Kidney (tissue), 14 donors: ENCODE results near the gene MAML3. TPM values are rescaled to one million over a fixed set of nuclear protein-coding genes. Genes with fewer than 3 reads are reported as not detected.

Experiments
- DNase-seq, 5 donors: peaks; one replicate each; pipeline ENCODE4 v3.0.0-alpha.2; 2013 to 2020
- FAIRE-seq: peaks from 2 replicates; lab custom pipeline; 2012; peaks lifted over from hg19 to GRCh38; lab: Jason Lieb, UNC
- H3K27ac ChIP-seq, 2 donors: one replicate each; pipeline ENCODE4 v1.7.0; 2013; ENCODE audit warnings: low read depth in 2 of 2, low read length in 2 of 2, inconsistent platforms in 1 of 2
- H3K27me3 ChIP-seq: one replicate; pipeline ENCODE4 v1.7.1; 2013; ENCODE audit warnings: low read length, inconsistent platforms; ENCODE audit not compliant: control insufficient read depth, insufficient read depth
- H3K36me3 ChIP-seq, 3 donors: one replicate each; pipeline versions ENCODE4 v1.7.0 to v1.7.1; 2013; ENCODE audit warnings: low read length in 3 of 3, control low read depth in 1 of 3, inconsistent platforms in 1 of 3; ENCODE audit not compliant: insufficient read depth in 3 of 3, control insufficient read depth in 2 of 3
- H3K4me1 ChIP-seq, 3 donors: one replicate each; pipeline versions ENCODE4 v1.7.0 to v1.7.1; 2013; ENCODE audit warnings: low read length in 3 of 3, inconsistent platforms in 1 of 3, low read depth in 1 of 3; ENCODE audit not compliant: control insufficient read depth in 2 of 3, insufficient read depth in 2 of 3
- H3K4me3 ChIP-seq, 3 donors: one replicate each; pipeline versions ENCODE4 v1.7.0 to v1.8.1; 2013; ENCODE audit warnings: low read length in 3 of 3, control low read depth in 1 of 3, inconsistent platforms in 1 of 3
- H3K9ac ChIP-seq, 3 donors: one replicate each; pipeline versions ENCODE4 v1.7.0 to v1.7.1; 2013; ENCODE audit warnings: low read length in 3 of 3, control low read depth in 1 of 3, inconsistent platforms in 1 of 3
- H3K9me3 ChIP-seq, 3 donors: one replicate each; pipeline versions ENCODE4 v1.7.0 to v1.7.1; 2013; ENCODE audit warnings: low read length in 3 of 3, control low read depth in 1 of 3, inconsistent platforms in 1 of 3; ENCODE audit not compliant: control insufficient read depth in 2 of 3, insufficient read depth in 1 of 3
- CTCF ChIP-seq: IDR thresholded peaks from 3 replicates; pipeline ENCODE4 v1.5.1; 2012; ENCODE audit warnings: mild to moderate bottlenecking, moderate library complexity, borderline replicate concordance; ENCODE audit not compliant: insufficient read depth; ENCODE audit errors: extremely low read depth
- intact Hi-C: fragments of 100-400 bp; cut with DNase I; formaldehyde crosslinking; loops from one replicate; pipeline ENCODE4 v1.11.1; 2022
- polyA plus RNA-seq: library from polyadenylated mRNA; stranded (reverse); fragments of 350-450 nt; fragmentation: Illumina TruSeq; extraction: RNeasy Lipid Tissue Mini Kit (QIAGEN cat#74804); gene quantifications from one replicate; pipeline ENCODE4 v1.2.3, GENCODE V29; 2014; ENCODE audit warnings: low read depth, low replicate concordance; ENCODE audit not compliant: insufficient read depth
- total RNA-seq: library from RNA; stranded (reverse); fragmentation: NEBNext Ultra II Directional; extraction: Animal tissue kit (Norgen Biotek cat#: 25700); gene quantifications from one replicate; pipeline ENCODE4 v1.2.1, GENCODE V29; 2021
- donor health status: control.
- donor health status: control.
- donor health status: control.
- donor health status: control.
- donor health status: control.
- donor health status: DM: yes; HTN: yes; CAD: no.
- donor health status: Normal renal cell carcinoma (clear cell type).

The MAML3 gene
- total and polyA plus RNA-seq, 2 donors from 2014 or later: 1.4 to 10.4 TPM

GRCh38 chr4:139746431-139747171 is 407.4 kb downstream of the MAML3 start:
- H3K36me3 ChIP-seq: no peaks in the 10 kb centered on the region
- DNase-seq (peak in 4 of 5 donors; percentile 75 to 90 (median 82)), FAIRE-seq (no peak)
- no peaks in the 10 kb centered on the region for H3K27me3 ChIP-seq
- H3K4me3 ChIP-seq: no peak overlapping the region
- intact Hi-C loops: no loop called here
- no peak overlapping the region for H3K9ac ChIP-seq
- no peak for TF ChIP-seq CTCF
- H3K4me1 ChIP-seq: no peaks in the 10 kb centered on the region
- no peak overlapping the region for H3K27ac ChIP-seq
- no peaks in the 10 kb centered on the region for H3K9me3 ChIP-seq

- TF ChIP-seq CTCF: no peak
- FAIRE-seq: no peak
- H3K9ac ChIP-seq: no peak overlapping the region
- DNase-seq: no peak
- H3K36me3 ChIP-seq: no peaks in the 10 kb centered on the region
- intact Hi-C loops: no loop called here
- H3K4me3 ChIP-seq: no peak overlapping the region
- H3K27ac ChIP-seq: no peak overlapping the region
- H3K4me1 ChIP-seq: peaks cover 0 to 4% (median 3%) of the 10 kb centered on the region in 3 donors
- H3K9me3 ChIP-seq: no peaks in the 10 kb centered on the region
- H3K27me3 ChIP-seq: no peaks in the 10 kb centered on the region
These were observed 408.8 kb downstream of the MAML3 start for GRCh38 chr4:139745111-139745639.

- no peak for FAIRE-seq
- no peak for TF ChIP-seq CTCF
- Histone ChIP-seq H3K4me3 (no peak overlapping the region), H3K27me3 (no peaks in the 10 kb centered on the region), H3K9me3 (no peaks in the 10 kb centered on the region), H3K36me3 (no peaks in the 10 kb centered on the region), H3K4me1 (peaks cover 0 to 7% (median 6%) of the 10 kb centered on the region in 3 donors), H3K9ac (no peak overlapping the region), H3K27ac (no peak overlapping the region)
- no peak for DNase-seq
- intact Hi-C loops: no loop called here
These were observed 409.8 kb downstream of the MAML3 start for GRCh38 chr4:139744232-139744631.
